ENCODE data around the gene FAM219A.

The FAM219A gene

GRCh38 chr9:34375901-34376595 is 82.3 kb downstream of the FAM219A start:
- Histone ChIP-seq H3K36me3 (ENCODE audit: control insufficient read depth in 4 of 4, insufficient read depth in 4 of 4, low read length in 3 of 4) (peaks cover 0 to 12% (median 7%) of the 10 kb centered on the region in 4 experiments), H3K27ac (ENCODE audit: insufficient read depth in 1 of 2, low read depth in 1 of 2, low read length in 2 of 2, poor library complexity in 1 of 2, severe bottlenecking in 2 of 2) (no peak overlapping the region), H3K4me3 (ENCODE audit: control insufficient read depth in 1 of 7, extremely low read depth in 1 of 7, insufficient read depth in 4 of 7, low read depth in 2 of 7, low read length in 6 of 7) (peak overlapping the region; percentile 43 to 96 (median 78)), H3K4me1 (ENCODE audit: control extremely low read depth in 1 of 4, control insufficient read depth in 4 of 4, insufficient read depth in 4 of 4, low read length in 3 of 4) (peaks cover 0 to 37% (median 34%) of the 10 kb centered on the region in 4 experiments), H3K27me3 (replicated peaks in 2 of 5; ENCODE audit: control insufficient read depth in 4 of 5, insufficient read depth in 5 of 5, low read length in 4 of 5) (peaks cover 0 to 8% (median 0%) of the 10 kb centered on the region in 5 experiments), H3K9me3 (ENCODE audit: control extremely low read depth in 1 of 5, control insufficient read depth in 4 of 5, insufficient read depth in 2 of 5, low read depth in 1 of 5, low read length in 4 of 5) (peaks cover 0 to 14% (median 4%) of the 10 kb centered on the region in 5 experiments)
- WGBS (ENCODE audit: insufficient coverage), result 4% methylated on average over 15 of the region's 22 CpGs
- ChIA-PET POLR2A (no interaction called here), CTCF (interaction anchor here (0.9 to 10.1 kb wide), 5 partner anchors 11 to 231 kb away, joined by 3 to 216 read pairs (median 5); no protein-coding TSS in a partner anchor)
- DNase-seq, result peak; percentile 53 to 90 (median 89)

- DNase-seq, result no peak
- ChIA-PET POLR2A (interaction anchor here (0.5 kb wide), 1 partner anchor 280 kb away, joined by 4 read pairs; no protein-coding TSS in a partner anchor), CTCF (interaction anchor here (0.9 to 10.1 kb wide), 4 partner anchors 10 to 232 kb away, joined by 3 to 216 read pairs (median 12); no protein-coding TSS in a partner anchor)
- WGBS (ENCODE audit: insufficient coverage), result 75% methylated on average over 3 of the region's 5 CpGs
- H3K4me1 ChIP-seq (ENCODE audit: control extremely low read depth in 1 of 4, control insufficient read depth in 4 of 4, insufficient read depth in 4 of 4, low read length in 3 of 4), result peaks cover 0 to 29% (median 25%) of the 10 kb centered on the region in 4 experiments
- H3K27ac ChIP-seq (ENCODE audit: insufficient read depth in 1 of 2, low read depth in 1 of 2, low read length in 2 of 2, poor library complexity in 1 of 2, severe bottlenecking in 2 of 2), result no peak overlapping the region
- peaks cover 0 to 19% (median 11%) of the 10 kb centered on the region in 4 experiments for H3K36me3 ChIP-seq (ENCODE audit: control insufficient read depth in 4 of 4, insufficient read depth in 4 of 4, low read length in 3 of 4)
- H3K9me3 ChIP-seq (ENCODE audit: control extremely low read depth in 1 of 5, control insufficient read depth in 4 of 5, insufficient read depth in 2 of 5, low read depth in 1 of 5, low read length in 4 of 5), result peaks cover 0 to 14% (median 5%) of the 10 kb centered on the region in 5 experiments
- no peak overlapping the region for H3K4me3 ChIP-seq (ENCODE audit: control insufficient read depth in 1 of 7, extremely low read depth in 1 of 7, insufficient read depth in 4 of 7, low read depth in 2 of 7, low read length in 6 of 7)
- peaks cover 0 to 3% (median 0%) of the 10 kb centered on the region in 5 experiments for H3K27me3 ChIP-seq (replicated peaks in 2 of 5; ENCODE audit: control insufficient read depth in 4 of 5, insufficient read depth in 5 of 5, low read length in 4 of 5)
These were observed 83.3 kb downstream of the FAM219A start for GRCh38 chr9:34374905-34375552.

GRCh38 chr9:34374339-34374738 is 84.0 kb downstream of the FAM219A start:
- 91% methylated on average over 3 of the region's 3 CpGs for WGBS (ENCODE audit: insufficient coverage)
- Histone ChIP-seq H3K4me3 (ENCODE audit: control insufficient read depth in 1 of 7, extremely low read depth in 1 of 7, insufficient read depth in 4 of 7, low read depth in 2 of 7, low read length in 6 of 7) (no peak overlapping the region), H3K4me1 (ENCODE audit: control extremely low read depth in 1 of 4, control insufficient read depth in 4 of 4, insufficient read depth in 4 of 4, low read length in 3 of 4) (peaks cover 0 to 22% (median 18%) of the 10 kb centered on the region in 4 experiments), H3K9me3 (ENCODE audit: control extremely low read depth in 1 of 5, control insufficient read depth in 4 of 5, insufficient read depth in 2 of 5, low read depth in 1 of 5, low read length in 4 of 5) (peaks cover 0 to 14% (median 5%) of the 10 kb centered on the region in 5 experiments), H3K27ac (ENCODE audit: insufficient read depth in 1 of 2, low read depth in 1 of 2, low read length in 2 of 2, poor library complexity in 1 of 2, severe bottlenecking in 2 of 2) (no peak overlapping the region), H3K36me3 (ENCODE audit: control insufficient read depth in 4 of 4, insufficient read depth in 4 of 4, low read length in 3 of 4) (peaks cover 0 to 23% (median 11%) of the 10 kb centered on the region in 4 experiments), H3K27me3 (replicated peaks in 2 of 5; ENCODE audit: control insufficient read depth in 4 of 5, insufficient read depth in 5 of 5, low read length in 4 of 5) (no peaks in the 10 kb centered on the region)
- POLR2A ChIA-PET, result no interaction called here
- no peak for DNase-seq
- CTCF ChIA-PET, result interaction anchor here (1.0 to 10.1 kb wide), 2 partner anchors 29 to 41 kb away, joined by 3 to 216 read pairs; no protein-coding TSS in a partner anchor

GRCh38 chr9:34373749-34374148 is 84.6 kb downstream of the FAM219A start:
- Histone ChIP-seq H3K9me3 (ENCODE audit: control extremely low read depth in 1 of 5, control insufficient read depth in 4 of 5, insufficient read depth in 2 of 5, low read depth in 1 of 5, low read length in 4 of 5) (peaks cover 0 to 14% (median 5%) of the 10 kb centered on the region in 5 experiments), H3K36me3 (ENCODE audit: control insufficient read depth in 4 of 4, insufficient read depth in 4 of 4, low read length in 3 of 4) (peaks cover 0 to 23% (median 11%) of the 10 kb centered on the region in 4 experiments), H3K27ac (ENCODE audit: insufficient read depth in 1 of 2, low read depth in 1 of 2, low read length in 2 of 2, poor library complexity in 1 of 2, severe bottlenecking in 2 of 2) (no peak overlapping the region), H3K4me1 (ENCODE audit: control extremely low read depth in 1 of 4, control insufficient read depth in 4 of 4, insufficient read depth in 4 of 4, low read length in 3 of 4) (peaks cover 0 to 20% (median 18%) of the 10 kb centered on the region in 4 experiments), H3K27me3 (replicated peaks in 2 of 5; ENCODE audit: control insufficient read depth in 4 of 5, insufficient read depth in 5 of 5, low read length in 4 of 5) (no peaks in the 10 kb centered on the region), H3K4me3 (ENCODE audit: control insufficient read depth in 1 of 7, extremely low read depth in 1 of 7, insufficient read depth in 4 of 7, low read depth in 2 of 7, low read length in 6 of 7) (no peak overlapping the region)
- DNase-seq, result no peak
- POLR2A ChIA-PET, result no interaction called here
- CTCF ChIA-PET, result interaction anchor here (1.0 to 10.1 kb wide), 4 partner anchors 11 to 40 kb away, joined by 3 to 216 read pairs (median 4); no protein-coding TSS in a partner anchor
- 88% methylated on average over 2 of the region's 2 CpGs for WGBS (ENCODE audit: insufficient coverage)

- DNase-seq, result no peak
- Histone ChIP-seq H3K9me3 (ENCODE audit: control extremely low read depth in 1 of 5, control insufficient read depth in 4 of 5, insufficient read depth in 2 of 5, low read depth in 1 of 5, low read length in 4 of 5) (peaks cover 0 to 17% (median 5%) of the 10 kb centered on the region in 5 experiments), H3K27ac (ENCODE audit: insufficient read depth in 1 of 2, low read depth in 1 of 2, low read length in 2 of 2, poor library complexity in 1 of 2, severe bottlenecking in 2 of 2) (no peak overlapping the region), H3K27me3 (replicated peaks in 2 of 5; ENCODE audit: control insufficient read depth in 4 of 5, insufficient read depth in 5 of 5, low read length in 4 of 5) (no peaks in the 10 kb centered on the region), H3K4me1 (ENCODE audit: control extremely low read depth in 1 of 4, control insufficient read depth in 4 of 4, insufficient read depth in 4 of 4, low read length in 3 of 4) (peaks cover 0 to 19% (median 18%) of the 10 kb centered on the region in 4 experiments), H3K4me3 (ENCODE audit: control insufficient read depth in 1 of 7, extremely low read depth in 1 of 7, insufficient read depth in 4 of 7, low read depth in 2 of 7, low read length in 6 of 7) (no peak overlapping the region), H3K36me3 (ENCODE audit: control insufficient read depth in 4 of 4, insufficient read depth in 4 of 4, low read length in 3 of 4) (peaks cover 0 to 26% (median 11%) of the 10 kb centered on the region in 4 experiments)
- ChIA-PET POLR2A (no interaction called here), CTCF (interaction anchor here (1.1 to 10.1 kb wide), 3 partner anchors 9 to 39 kb away, joined by 3 to 216 read pairs (median 4); no protein-coding TSS in a partner anchor)
- 97% methylated on average over 40 of the region's 41 CpGs for WGBS (ENCODE audit: insufficient coverage)
These were observed 85.8 kb downstream of the FAM219A start for GRCh38 chr9:34372467-34373011.

GRCh38 chr9:34371886-34372466 is 86.4 kb downstream of the FAM219A start:
- no peak overlapping the region for H3K4me3 ChIP-seq (ENCODE audit: control insufficient read depth in 1 of 7, extremely low read depth in 1 of 7, insufficient read depth in 4 of 7, low read depth in 2 of 7, low read length in 6 of 7)
- H3K27ac ChIP-seq (ENCODE audit: insufficient read depth in 1 of 2, low read depth in 1 of 2, low read length in 2 of 2, poor library complexity in 1 of 2, severe bottlenecking in 2 of 2), result no peak overlapping the region
- 95% methylated on average over 54 of the region's 60 CpGs for WGBS (ENCODE audit: insufficient coverage)
- peaks cover 0 to 17% (median 5%) of the 10 kb centered on the region in 5 experiments for H3K9me3 ChIP-seq (ENCODE audit: control extremely low read depth in 1 of 5, control insufficient read depth in 4 of 5, insufficient read depth in 2 of 5, low read depth in 1 of 5, low read length in 4 of 5)
- no peak for DNase-seq
- ChIA-PET CTCF (interaction anchor here (1.1 to 10.1 kb wide), 2 partner anchors 37 to 39 kb away, joined by 4 to 216 read pairs; no protein-coding TSS in a partner anchor), POLR2A (no interaction called here)
- H3K27me3 ChIP-seq (replicated peaks in 2 of 5; ENCODE audit: control insufficient read depth in 4 of 5, insufficient read depth in 5 of 5, low read length in 4 of 5), result no peaks in the 10 kb centered on the region
- H3K36me3 ChIP-seq (ENCODE audit: control insufficient read depth in 4 of 4, insufficient read depth in 4 of 4, low read length in 3 of 4), result peaks cover 0 to 26% (median 11%) of the 10 kb centered on the region in 4 experiments
- peaks cover 0 to 16% (median 13%) of the 10 kb centered on the region in 4 experiments for H3K4me1 ChIP-seq (ENCODE audit: control extremely low read depth in 1 of 4, control insufficient read depth in 4 of 4, insufficient read depth in 4 of 4, low read length in 3 of 4)

Measured in common myeloid progenitor, CD34-positive (primary cell).